Epithelial cell of prostate (primary cell): ENCODE measurements around the gene SMOC2.
A peak's percentile ranks its signal among the peaks of the same experiment; 100 is the strongest.
"Not testable (repeated sequence)": the region's sequence is repeated elsewhere in the genome, so short reads cannot be mapped to it uniquely, and the experiment has no call there.

ENCODE experiments used
- DNase-seq: peaks from one replicate; pipeline ENCODE4 v3.0.0-alpha.2; 2011; ENCODE audit warnings: low read depth, low spot score
- H3K27ac ChIP-seq: fragments of 450-650 bp; 2 replicates; pipeline ENCODE4 v1.5.1; 2017; ENCODE audit warnings: mild to moderate bottlenecking

The SMOC2 gene

GRCh38 chr6:168666699-168667427 lies 225.9 kb downstream of the SMOC2 start:
- DNase-seq: no peak
- H3K27ac ChIP-seq: peak overlapping the region; percentile 77

DNA sequence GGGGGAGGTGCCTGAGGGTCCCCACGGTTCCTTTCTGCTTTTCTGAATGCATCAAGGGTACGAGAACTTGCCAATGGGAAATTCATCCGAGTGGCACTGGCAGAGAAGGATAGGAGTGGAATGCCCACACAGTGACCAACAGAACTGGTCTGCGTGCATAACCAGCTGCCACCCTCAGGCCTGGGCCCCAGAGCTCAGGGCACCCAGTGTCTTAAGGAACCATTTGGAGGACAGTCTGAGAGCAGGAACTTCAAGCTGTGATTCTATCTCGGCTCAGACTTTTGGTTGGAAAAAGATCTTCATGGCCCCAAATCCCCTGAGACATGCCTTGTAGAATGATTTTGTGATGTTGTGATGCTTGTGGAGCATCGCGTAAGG lies 226.4 kb downstream of the SMOC2 start:
- no peak for DNase-seq
- H3K27ac ChIP-seq: peak overlapping the region; percentile 77

DNA sequence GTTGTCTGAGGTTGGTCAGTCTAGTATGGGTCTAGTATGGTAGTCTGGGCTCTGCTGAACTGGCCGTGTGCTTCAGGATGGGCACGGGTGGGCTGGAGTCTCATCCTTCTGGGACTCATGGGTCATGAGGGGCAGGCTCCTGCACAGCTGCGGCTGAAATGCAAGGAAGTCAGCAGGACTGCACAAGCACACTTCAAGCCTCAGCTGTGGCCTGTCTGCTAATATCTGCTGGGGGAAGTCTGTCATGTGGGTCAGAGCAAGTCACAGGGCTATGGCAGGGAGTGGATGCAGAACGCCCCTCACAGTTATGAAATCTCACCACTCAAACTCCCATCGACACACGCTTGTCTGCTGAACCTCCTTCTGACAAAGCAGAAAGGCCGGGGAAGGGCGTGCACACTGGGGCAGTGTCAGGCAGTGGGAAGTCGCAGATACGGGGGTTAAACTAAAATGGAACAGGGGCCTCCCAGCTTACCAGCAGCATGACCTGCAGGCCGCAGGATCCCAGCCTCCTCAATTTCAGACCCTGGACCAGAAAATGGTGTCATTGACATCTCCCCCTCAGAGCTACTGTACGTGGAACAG lies 229.5 kb downstream of the SMOC2 start:
- no peak overlapping the region for H3K27ac ChIP-seq
- DNase-seq: no peak

- no peak for DNase-seq
- no peak overlapping the region for H3K27ac ChIP-seq
Observed at GRCh38 chr6:168671028-168671862, 230.3 kb downstream of the SMOC2 start.

GRCh38 chr6:168671863-168672546 lies 231.0 kb downstream of the SMOC2 start:
- no peak for DNase-seq
- H3K27ac ChIP-seq: no peak overlapping the region

GRCh38 chr6:168674595-168674994 lies 233.6 kb downstream of the SMOC2 start:
- H3K27ac ChIP-seq: no peak overlapping the region
- DNase-seq: no peak

- DNase-seq: no peak
- no peak overlapping the region for H3K27ac ChIP-seq
Observed at GRCh38 chr6:168675375-168675774, 234.4 kb downstream of the SMOC2 start.

DNA sequence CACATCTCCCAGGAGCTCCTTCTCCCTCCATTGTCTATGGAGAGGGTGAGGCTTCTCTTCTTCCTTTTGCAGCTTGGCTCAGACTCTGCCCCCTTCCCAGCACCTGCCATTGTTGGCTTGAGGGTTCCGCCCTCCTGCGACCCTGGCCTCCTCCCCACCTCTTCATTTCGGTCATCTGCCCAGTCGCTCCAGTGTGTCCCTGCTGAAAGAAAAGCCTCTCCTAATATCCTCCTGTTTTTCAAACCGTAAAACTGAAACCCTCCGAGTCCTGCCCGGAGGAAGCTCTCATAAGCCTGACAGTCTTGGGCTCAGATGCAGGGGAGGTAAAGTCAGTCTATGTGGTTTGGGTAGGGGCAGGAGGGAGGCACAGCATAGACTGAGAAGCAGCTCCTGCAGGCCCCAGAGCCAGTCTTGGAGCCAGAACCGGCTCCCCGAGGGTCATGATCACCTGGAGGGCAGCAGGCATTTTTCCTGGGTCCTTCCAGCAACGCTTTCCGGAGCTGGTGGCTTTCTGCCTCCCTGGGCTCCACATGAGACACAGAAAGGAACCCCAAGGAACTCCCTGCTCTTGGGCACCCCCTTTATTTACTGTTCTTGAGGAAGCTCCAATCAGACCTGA lies 235.1 kb downstream of the SMOC2 start:
- DNase-seq: no peak

DNA sequence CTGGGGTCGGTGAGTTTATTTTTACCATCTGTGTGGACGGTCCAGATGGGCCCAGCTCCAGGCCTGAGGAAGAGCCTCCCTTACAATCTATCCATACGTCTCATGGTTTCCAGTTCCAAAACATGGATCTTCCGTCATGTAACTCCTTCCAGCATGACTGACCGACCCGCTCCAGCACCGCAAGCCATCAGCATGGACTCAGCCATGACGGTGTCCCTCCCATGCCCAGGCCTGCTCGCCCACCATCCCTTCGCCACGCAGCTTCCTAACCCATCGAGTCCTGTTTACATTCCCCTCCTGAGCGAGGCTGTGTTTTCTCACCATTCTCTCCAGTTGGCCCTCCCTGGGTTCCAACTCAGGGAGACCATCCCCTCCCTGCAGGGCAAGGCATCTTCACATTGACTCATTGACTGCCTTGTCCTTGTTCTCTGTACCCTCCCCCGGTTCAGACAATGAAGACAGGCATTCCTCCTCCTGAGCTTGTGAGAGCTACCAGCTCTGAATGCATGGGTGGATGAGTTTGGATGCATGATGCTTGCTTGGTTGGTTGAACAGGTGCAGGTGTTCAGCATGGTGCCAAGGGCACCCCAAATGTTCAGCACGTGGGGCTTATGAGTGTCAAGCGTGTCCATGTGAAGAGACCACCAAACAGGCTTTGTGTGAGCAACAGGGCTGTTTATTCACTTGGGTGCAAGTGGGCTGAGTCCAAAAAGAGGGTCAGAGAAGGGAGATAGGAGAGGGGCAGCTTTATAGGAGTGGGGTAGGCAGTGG lies 235.8 kb downstream of the SMOC2 start:
- peak overlapping the region; percentile 42 for H3K27ac ChIP-seq
- no peak for DNase-seq

More for the DNA sequence above, 235.1 kb downstream of the SMOC2 start:
- no peak overlapping the region for H3K27ac ChIP-seq

DNA sequence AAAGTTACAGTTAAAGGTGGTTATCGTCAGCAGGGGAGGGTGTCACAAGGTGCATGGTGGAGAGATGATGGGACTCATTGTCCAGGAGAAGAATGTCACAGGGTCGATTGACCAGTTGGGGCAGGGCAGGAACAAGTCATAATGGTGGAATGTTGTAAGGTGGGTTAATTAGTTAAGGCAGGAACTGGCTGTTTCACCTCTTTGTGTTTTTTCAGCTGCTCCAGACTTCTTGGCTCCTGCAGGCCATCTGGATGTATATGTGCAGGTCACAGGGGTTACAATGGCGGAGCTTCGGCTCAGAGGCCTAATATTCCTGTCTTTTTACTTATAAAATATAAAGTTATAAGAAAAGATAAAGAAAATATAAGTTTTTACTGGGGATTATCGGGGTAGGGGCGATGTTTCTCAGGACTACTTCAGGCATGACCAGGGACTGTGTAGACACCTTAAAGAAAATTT lies 236.4 kb downstream of the SMOC2 start:
- DNase-seq: not testable (repeated sequence)
- H3K27ac ChIP-seq: peak overlapping the region; percentile 42

DNA sequence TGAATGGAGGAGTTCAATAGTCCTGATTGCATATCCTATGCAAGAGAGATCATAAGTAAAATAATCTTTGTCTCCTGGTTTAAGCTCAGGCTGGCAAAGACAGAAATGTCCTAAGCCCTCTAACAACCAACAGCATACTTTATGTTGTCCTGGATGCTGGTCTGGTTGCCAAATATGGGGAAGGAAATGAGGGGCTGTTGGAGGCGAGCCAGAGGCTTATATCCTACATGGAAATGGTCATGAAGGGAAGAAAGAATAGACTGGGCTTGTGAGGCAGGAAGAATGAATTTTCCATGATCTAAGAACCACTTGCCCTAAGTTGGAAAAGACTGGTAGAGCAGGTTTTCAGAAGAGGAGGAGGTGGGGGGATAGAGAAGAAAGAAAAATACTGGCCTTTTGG lies 237.1 kb downstream of the SMOC2 start:
- DNase-seq: no peak
- peak overlapping the region; percentile 42 for H3K27ac ChIP-seq

DNA sequence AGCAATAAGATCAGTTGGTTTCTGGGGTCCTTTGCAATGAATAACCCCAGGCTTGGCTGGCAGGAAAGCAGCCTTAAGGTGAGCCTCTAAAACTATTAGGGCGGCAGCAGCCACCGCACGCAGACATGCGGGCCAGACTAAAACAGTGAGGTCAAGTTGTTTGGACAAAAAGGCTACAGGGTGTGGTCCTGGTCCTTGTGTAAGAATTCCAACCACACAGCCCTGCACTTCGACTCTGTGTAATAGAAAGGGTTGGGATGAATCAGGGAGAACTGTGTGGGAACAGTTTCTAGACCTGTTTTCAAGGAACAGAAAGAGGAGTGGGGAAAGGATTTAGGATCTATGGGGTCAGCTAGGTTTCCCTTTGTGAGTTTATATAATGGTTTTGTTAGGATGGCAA lies 237.6 kb downstream of the SMOC2 start:
- no peak for DNase-seq
- peak overlapping the region; percentile 42 for H3K27ac ChIP-seq

GRCh38 chr6:168681748-168682147 lies 240.8 kb downstream of the SMOC2 start:
- H3K27ac ChIP-seq: no peak overlapping the region
- no peak for DNase-seq

DNA sequence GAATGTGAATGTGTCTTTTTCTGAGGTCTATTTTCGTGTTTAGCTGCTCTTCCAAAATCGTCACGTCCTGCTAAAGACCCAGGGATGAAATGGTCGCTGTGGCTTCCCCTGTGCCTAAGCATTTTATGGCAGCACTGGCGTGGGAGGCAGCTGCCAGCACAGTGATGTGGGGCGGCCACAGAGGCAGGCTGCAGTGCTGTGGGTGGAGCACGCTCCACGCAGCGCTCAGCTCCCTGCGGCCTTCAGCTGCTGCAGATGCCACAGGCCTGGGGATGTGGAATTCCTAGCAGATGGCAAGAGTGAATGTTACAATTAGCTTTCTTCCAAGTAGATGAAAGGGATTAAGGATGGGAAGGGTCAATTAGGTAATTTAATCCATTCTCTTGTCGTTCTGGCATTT lies 242.6 kb downstream of the SMOC2 start:
- no peak for DNase-seq
- H3K27ac ChIP-seq: no peak overlapping the region

GRCh38 chr6:168684471-168684870 lies 243.5 kb downstream of the SMOC2 start:
- no peak for DNase-seq
- H3K27ac ChIP-seq: no peak overlapping the region

DNA sequence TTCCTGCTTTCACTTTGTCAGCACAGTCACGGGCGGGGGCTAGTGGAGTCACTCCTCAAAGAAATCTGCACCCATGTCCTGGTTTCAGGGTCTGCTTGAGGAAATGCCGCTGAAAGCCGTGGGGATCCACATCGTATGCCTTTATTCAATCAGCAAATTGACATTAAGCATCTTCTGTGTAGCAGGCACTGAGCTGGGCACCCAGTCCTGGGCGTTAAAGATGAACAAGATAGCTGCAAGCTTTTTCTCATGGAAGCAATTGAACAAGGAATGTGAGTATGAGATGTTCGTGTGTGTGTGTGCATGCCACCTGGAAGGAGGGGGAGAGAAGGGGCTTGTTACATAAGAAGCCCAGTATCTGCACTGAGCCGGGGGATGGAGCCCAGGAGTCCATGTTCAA lies 243.9 kb downstream of the SMOC2 start:
- no peak for DNase-seq
- H3K27ac ChIP-seq: no peak overlapping the region

GRCh38 chr6:168686029-168686738 lies 245.2 kb downstream of the SMOC2 start:
- no peak for DNase-seq
- H3K27ac ChIP-seq: no peak overlapping the region

GRCh38 chr6:168686831-168687730 lies 246.1 kb downstream of the SMOC2 start:
- no peak for DNase-seq

More at GRCh38 chr6:168686831-168687730, 246.1 kb downstream of the SMOC2 start:
- no peak overlapping the region for H3K27ac ChIP-seq
